HG03575 (cell line): ENCODE data around the gene ELN.

Experiments used
- ATAC-seq: cut with Tn5 transposase; IDR thresholded peaks from one replicate; pipeline ENCODE4 v1.9.1; 2021; ENCODE audit not compliant: unreplicated experiment, insufficient number of reproducible peaks, low FRiP score; ENCODE audit errors: extremely low read depth

The ELN gene

GRCh38 chr7:74106846-74107245, 78.9 kb downstream of the ELN start:
- no peak for ATAC-seq

- no peak for ATAC-seq
These were observed 87.4 kb downstream of the ELN start for GRCh38 chr7:74115326-74115725.

- ATAC-seq = no peak
These were observed 88.4 kb downstream of the ELN start for GRCh38 chr7:74116356-74116755.
